GM12878 (cell line): ENCODE measurements around the gene MGAT5. TPM values are rescaled to one million over a fixed set of nuclear protein-coding genes. Genes with fewer than 3 reads are reported as not detected.
A peak's percentile ranks its signal among the peaks of the same experiment; 100 is the strongest.

ENCODE experiments used
- ASH2L ChIP-seq: fragments of 300-600, 200-600 bp; sonication (generic); IDR thresholded peaks from 2 replicates; pipeline ENCODE4 v1.6.1; 2017; ENCODE audit warnings: low read depth, mild to moderate bottlenecking, borderline replicate concordance
- BACH1 ChIP-seq: fragments of 450-650 bp; IDR thresholded peaks from 2 replicates; pipeline ENCODE4 v1.6.1; 2017; ENCODE audit warnings: mild to moderate bottlenecking, borderline replicate concordance
- CBX5 ChIP-seq: sonication (generic); IDR thresholded peaks from 2 replicates; pipeline ENCODE4 v1.6.1; 2016; ENCODE audit warnings: low read depth, moderate library complexity, mild to moderate bottlenecking, inconsistent platforms
- CHD4 ChIP-seq: fragments of 200-600 bp; sonication (generic); IDR thresholded peaks from 2 replicates; pipeline ENCODE4 v1.6.1; 2016; ENCODE audit warnings: mild to moderate bottlenecking
- ESRRA ChIP-seq: IDR thresholded peaks from 2 replicates; pipeline ENCODE4 v1.6.1; 2012; ENCODE audit warnings: mild to moderate bottlenecking, low read length, improper control_type of control experiment
- HDGF ChIP-seq: fragments of 450-650 bp; IDR thresholded peaks from 2 replicates; pipeline ENCODE4 v1.6.1; 2016; ENCODE audit warnings: antibody characterized with exemption
- IKZF2 ChIP-seq, 2 experiments: fragments of 450-650 bp; IDR thresholded peaks; 2 replicates each; pipeline ENCODE4 v1.6.1; 2017; ENCODE audit warnings: mild to moderate bottlenecking in 2 of 2, moderate library complexity in 2 of 2
- IRF3 ChIP-seq: fragments of 450-650 bp; IDR thresholded peaks from 2 replicates; pipeline ENCODE4 v1.6.1; 2014; ENCODE audit warnings: mild to moderate bottlenecking
- JUNB ChIP-seq: IDR thresholded peaks from 2 replicates; pipeline ENCODE4 v1.6.1; 2016; ENCODE audit warnings: antibody characterized with exemption, mild to moderate bottlenecking
- KLF5 ChIP-seq: fragments of 450-650 bp; IDR thresholded peaks from 2 replicates; pipeline ENCODE4 v1.6.1; 2014; ENCODE audit warnings: mild to moderate bottlenecking; ENCODE audit not compliant: partially characterized antibody
- MEF2B ChIP-seq: fragments of 450-650 bp; IDR thresholded peaks from 2 replicates; pipeline ENCODE4 v1.6.1; 2018; ENCODE audit warnings: mild to moderate bottlenecking, moderate library complexity; ENCODE audit not compliant: partially characterized antibody, poor library complexity, severe bottlenecking
- MYC ChIP-seq: IDR thresholded peaks from 2 replicates; pipeline ENCODE4 v1.6.1; 2011; ENCODE audit warnings: mild to moderate bottlenecking, low read length, moderate library complexity, inconsistent platforms; ENCODE audit not compliant: insufficient read depth, insufficient replicate concordance, insufficient read length, severe bottlenecking
- NFYA ChIP-seq: IDR thresholded peaks from 2 replicates; pipeline ENCODE4 v1.6.1; 2011; ENCODE audit warnings: low read depth, mild to moderate bottlenecking, low read length, improper control_type of control experiment, borderline replicate concordance
- NR2F1 ChIP-seq: fragments of 450-650 bp; conservative IDR thresholded peaks from 2 replicates; pipeline ENCODE4 v1.6.1; 2017; ENCODE audit warnings: mild to moderate bottlenecking
- PAX8 ChIP-seq: fragments of 450-650 bp; IDR thresholded peaks from 2 replicates; pipeline ENCODE4 v1.6.1; 2017; ENCODE audit warnings: mild to moderate bottlenecking, moderate library complexity
- POLR2AphosphoS5 ChIP-seq: IDR thresholded peaks from 2 replicates; pipeline ENCODE4 v1.6.1; 2011; ENCODE audit warnings: mild to moderate bottlenecking, low read length, inconsistent platforms
- SMC3 ChIP-seq: IDR thresholded peaks from 2 replicates; pipeline ENCODE4 v1.6.1; 2011; ENCODE audit warnings: low read length, improper control_type of control experiment, borderline replicate concordance
- SUPT20H ChIP-seq: IDR thresholded peaks from 2 replicates; pipeline ENCODE4 v1.6.1; 2011; ENCODE audit warnings: low read depth, mild to moderate bottlenecking, low read length, moderate library complexity, borderline replicate concordance; ENCODE audit not compliant: control insufficient read depth
- TARDBP ChIP-seq: IDR thresholded peaks from 2 replicates; pipeline ENCODE4 v1.6.1; 2016; ENCODE audit warnings: borderline replicate concordance
- WRNIP1 ChIP-seq: IDR thresholded peaks from 2 replicates; pipeline ENCODE4 v1.6.1; 2011; ENCODE audit warnings: low read depth, low read length, improper control_type of control experiment, borderline replicate concordance
- ZNF217 ChIP-seq: fragments of 450-650 bp; IDR thresholded peaks from 2 replicates; pipeline ENCODE4 v1.6.1; 2017; ENCODE audit warnings: antibody characterized with exemption, mild to moderate bottlenecking
- polyA plus RNA-seq, 11 experiments: library from polyadenylated mRNA; depleted of rRNA in 4 of 11; unstranded in 6 of 11; stranded (reverse) in 5 of 11; fragments of >200 nt; fragmentation: Nextera tagmentation in 4 of 11; fragmentation: Illumina TruSeq in 1 of 11; extraction: Ambion mirVana in 4 of 11; extraction: Trizol in 1 of 11; gene quantifications; 1 replicate in 1 of 11; 2 replicates in 10 of 11; pipeline versions ENCODE4 v1.2.1 to v1.2.3, GENCODE V29; 2011 to 2016; ENCODE audit warnings: inconsistent platforms in 2 of 11, missing spikeins in 2 of 11, low read depth in 1 of 11
- total RNA-seq, 4 experiments: library from RNA; depleted of rRNA in 3 of 4; stranded (reverse); fragments of >200 nt in 3 of 4; fragmentation: Illumina TruSeq in 1 of 4; extraction: Trizol in 1 of 4; gene quantifications; 2 replicates each; pipeline versions ENCODE4 v1.2.1 to v1.2.3, GENCODE V29; 2013 to 2021
- TF ChIP-seq, protein P1 (sequence below): IDR thresholded peaks from 2 replicates; pipeline ENCODE4 v1.6.1; 2011; ENCODE audit warnings: borderline replicate concordance, low read depth, mild to moderate bottlenecking, moderate library complexity, low read length; ENCODE audit not compliant: insufficient read depth, poor library complexity, severe bottlenecking
- TF ChIP-seq, protein P2 (sequence below): fragments of 450-650 bp; IDR thresholded peaks from 2 replicates; pipeline ENCODE4 v1.6.1; 2017; ENCODE audit warnings: antibody characterized with exemption, mild to moderate bottlenecking, moderate library complexity
- TF ChIP-seq, protein P3 (sequence below): IDR thresholded peaks from 2 replicates; pipeline ENCODE4 v1.6.1; 2012; ENCODE audit warnings: low read length, inconsistent platforms

MGAT5 gene
- total and polyA plus RNA-seq, 10 of the 15 experiments (the other 5 are each of a cell fraction or from before 2014, with no cell fraction given) = 4.9 to 104 (median 36.2) TPM

- TF ChIP-seq CBX5 = no peak
- TF ChIP-seq MEF2B = no peak
- TF ChIP-seq, protein P1, sequence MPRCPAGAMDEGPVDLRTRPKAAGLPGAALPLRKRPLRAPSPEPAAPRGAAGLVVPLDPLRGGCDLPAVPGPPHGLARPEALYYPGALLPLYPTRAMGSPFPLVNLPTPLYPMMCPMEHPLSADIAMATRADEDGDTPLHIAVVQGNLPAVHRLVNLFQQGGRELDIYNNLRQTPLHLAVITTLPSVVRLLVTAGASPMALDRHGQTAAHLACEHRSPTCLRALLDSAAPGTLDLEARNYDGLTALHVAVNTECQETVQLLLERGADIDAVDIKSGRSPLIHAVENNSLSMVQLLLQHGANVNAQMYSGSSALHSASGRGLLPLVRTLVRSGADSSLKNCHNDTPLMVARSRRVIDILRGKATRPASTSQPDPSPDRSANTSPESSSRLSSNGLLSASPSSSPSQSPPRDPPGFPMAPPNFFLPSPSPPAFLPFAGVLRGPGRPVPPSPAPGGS = no peak
- no peak for TF ChIP-seq NFYA
- no peak for TF ChIP-seq KLF5
- no peak for TF ChIP-seq IRF3
- TF ChIP-seq HDGF = peak; percentile 48; the same call in 1 of the 2 replicates
- TF ChIP-seq ESRRA = no peak
- no peak for TF ChIP-seq POLR2AphosphoS5
- peak; percentile 68 for TF ChIP-seq JUNB
- TF ChIP-seq, protein P2, sequence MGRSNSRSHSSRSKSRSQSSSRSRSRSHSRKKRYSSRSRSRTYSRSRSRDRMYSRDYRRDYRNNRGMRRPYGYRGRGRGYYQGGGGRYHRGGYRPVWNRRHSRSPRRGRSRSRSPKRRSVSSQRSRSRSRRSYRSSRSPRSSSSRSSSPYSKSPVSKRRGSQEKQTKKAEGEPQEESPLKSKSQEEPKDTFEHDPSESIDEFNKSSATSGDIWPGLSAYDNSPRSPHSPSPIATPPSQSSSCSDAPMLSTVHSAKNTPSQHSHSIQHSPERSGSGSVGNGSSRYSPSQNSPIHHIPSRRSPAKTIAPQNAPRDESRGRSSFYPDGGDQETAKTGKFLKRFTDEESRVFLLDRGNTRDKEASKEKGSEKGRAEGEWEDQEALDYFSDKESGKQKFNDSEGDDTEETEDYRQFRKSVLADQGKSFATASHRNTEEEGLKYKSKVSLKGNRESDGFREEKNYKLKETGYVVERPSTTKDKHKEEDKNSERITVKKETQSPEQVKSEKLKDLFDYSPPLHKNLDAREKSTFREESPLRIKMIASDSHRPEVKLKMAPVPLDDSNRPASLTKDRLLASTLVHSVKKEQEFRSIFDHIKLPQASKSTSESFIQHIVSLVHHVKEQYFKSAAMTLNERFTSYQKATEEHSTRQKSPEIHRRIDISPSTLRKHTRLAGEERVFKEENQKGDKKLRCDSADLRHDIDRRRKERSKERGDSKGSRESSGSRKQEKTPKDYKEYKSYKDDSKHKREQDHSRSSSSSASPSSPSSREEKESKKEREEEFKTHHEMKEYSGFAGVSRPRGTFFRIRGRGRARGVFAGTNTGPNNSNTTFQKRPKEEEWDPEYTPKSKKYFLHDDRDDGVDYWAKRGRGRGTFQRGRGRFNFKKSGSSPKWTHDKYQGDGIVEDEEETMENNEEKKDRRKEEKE = no peak
- TF ChIP-seq, protein P3, sequence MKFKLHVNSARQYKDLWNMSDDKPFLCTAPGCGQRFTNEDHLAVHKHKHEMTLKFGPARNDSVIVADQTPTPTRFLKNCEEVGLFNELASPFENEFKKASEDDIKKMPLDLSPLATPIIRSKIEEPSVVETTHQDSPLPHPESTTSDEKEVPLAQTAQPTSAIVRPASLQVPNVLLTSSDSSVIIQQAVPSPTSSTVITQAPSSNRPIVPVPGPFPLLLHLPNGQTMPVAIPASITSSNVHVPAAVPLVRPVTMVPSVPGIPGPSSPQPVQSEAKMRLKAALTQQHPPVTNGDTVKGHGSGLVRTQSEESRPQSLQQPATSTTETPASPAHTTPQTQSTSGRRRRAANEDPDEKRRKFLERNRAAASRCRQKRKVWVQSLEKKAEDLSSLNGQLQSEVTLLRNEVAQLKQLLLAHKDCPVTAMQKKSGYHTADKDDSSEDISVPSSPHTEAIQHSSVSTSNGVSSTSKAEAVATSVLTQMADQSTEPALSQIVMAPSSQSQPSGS = 0 out of 2 replicates have a peak, but pooled peaks have one; percentile 27
- no peak for TF ChIP-seq ZNF217
- TF ChIP-seq CHD4 = no peak
- TF ChIP-seq ASH2L = no peak
- peak; percentile 12 to 31; a peak in 1 of 4 replicates for TF ChIP-seq IKZF2 (IDR thresholded peaks at IDR 0.05)
- no peak for TF ChIP-seq MYC
- peak; percentile 49; the same call in 1 of the 2 replicates for TF ChIP-seq NR2F1
- TF ChIP-seq SUPT20H = no peak
- no peak for TF ChIP-seq PAX8
- no peak for TF ChIP-seq TARDBP
- TF ChIP-seq WRNIP1 = no peak
- no peak for TF ChIP-seq BACH1
- TF ChIP-seq SMC3 = no peak
Observed at GRCh38 chr2:134231965-134232340, 21.9 kb upstream of the MGAT5 start (continued).
